NCI-H1694 treated with DMSO at 0.1 percent for 48 hours (cell line): ENCODE measurements around the gene FBRS.
A peak's percentile ranks its signal among the peaks of the same experiment; 100 is the strongest.
"Not testable (repeated sequence)": the region's sequence is repeated elsewhere in the genome, so short reads cannot be mapped to it uniquely, and the experiment has no call there.

Experiments used
- DNase-seq: peaks from one replicate; lab custom pipeline; 2025; lab: John Stamatoyannopoulos, UW

FBRS gene

GRCh38 chr16:30657866-30658730, at the start of gene FBRS:
TSS of gene FBRS (plus strand) at chr16:30658431. CDS start at chr16:30659519, 1,088 bp downstream.
- peak; percentile 98 for DNase-seq

GRCh38 chr16:30609002-30609925, 49.0 kb upstream of the FBRS start:
- DNase-seq = peak; percentile 9

- DNase-seq = peak; percentile 91
Observed at GRCh38 chr16:30609926-30610839, 48.0 kb upstream of the FBRS start, which contains the start of gene ZNF689. TSS of gene ZNF689 (minus strand) at chr16:30610389. CDS start at chr16:30610041, 348 bp downstream.

GRCh38 chr16:30615358-30616091, 42.7 kb upstream of the FBRS start:
- peak; percentile 29 for DNase-seq

- peak; percentile 39 for DNase-seq
Observed at GRCh38 chr16:30619202-30619601, 39.0 kb upstream of the FBRS start.

GRCh38 chr16:30619638-30620037, 38.6 kb upstream of the FBRS start:
- no peak for DNase-seq

GRCh38 chr16:30620169-30620568, 38.1 kb upstream of the FBRS start:
- no peak for DNase-seq

- no peak for DNase-seq
Observed at GRCh38 chr16:30621765-30622164, 36.5 kb upstream of the FBRS start.

GRCh38 chr16:30622455-30623032, 35.7 kb upstream of the FBRS start:
- no peak for DNase-seq

- no peak for DNase-seq
Observed at GRCh38 chr16:30623536-30624283, 34.5 kb upstream of the FBRS start.

GRCh38 chr16:30626236-30626635, 32.0 kb upstream of the FBRS start:
- DNase-seq = no peak

- DNase-seq = peak; percentile 63
Observed at GRCh38 chr16:30628628-30629540, 29.3 kb upstream of the FBRS start.

- DNase-seq = not testable (repeated sequence)
Observed at GRCh38 chr16:30632454-30632853, 25.8 kb upstream of the FBRS start.

GRCh38 chr16:30633526-30633925, 24.7 kb upstream of the FBRS start:
- no peak for DNase-seq

GRCh38 chr16:30636599-30636998, 21.6 kb upstream of the FBRS start:
- no peak for DNase-seq

- DNase-seq = not testable (repeated sequence)
Observed at GRCh38 chr16:30637139-30637538, 21.1 kb upstream of the FBRS start.

- DNase-seq = peak; percentile 51
Observed at GRCh38 chr16:30637944-30638343, 20.3 kb upstream of the FBRS start.

- no peak for DNase-seq
Observed at GRCh38 chr16:30641378-30641982, 16.8 kb upstream of the FBRS start.
